HG03457 (cell line): ENCODE results near the gene YES1.
"Not testable (repeated sequence)": the region's sequence is repeated elsewhere in the genome, so short reads cannot be mapped to it uniquely, and the experiment has no call there.

Source experiments
- ATAC-seq: cut with Tn5 transposase; IDR thresholded peaks from one replicate; pipeline ENCODE4 v1.9.1; 2021; ENCODE audit warnings: moderate number of reproducible peaks; ENCODE audit not compliant: unreplicated experiment

YES1 gene

GRCh38 chr18:785242-785641 is 26.8 kb downstream of the YES1 start:
- no peak for ATAC-seq

GRCh38 chr18:784470-785172 is 27.4 kb downstream of the YES1 start:
- ATAC-seq, result no peak

- no peak for ATAC-seq
Observed at GRCh38 chr18:778194-778927, 33.7 kb downstream of the YES1 start.

DNA sequence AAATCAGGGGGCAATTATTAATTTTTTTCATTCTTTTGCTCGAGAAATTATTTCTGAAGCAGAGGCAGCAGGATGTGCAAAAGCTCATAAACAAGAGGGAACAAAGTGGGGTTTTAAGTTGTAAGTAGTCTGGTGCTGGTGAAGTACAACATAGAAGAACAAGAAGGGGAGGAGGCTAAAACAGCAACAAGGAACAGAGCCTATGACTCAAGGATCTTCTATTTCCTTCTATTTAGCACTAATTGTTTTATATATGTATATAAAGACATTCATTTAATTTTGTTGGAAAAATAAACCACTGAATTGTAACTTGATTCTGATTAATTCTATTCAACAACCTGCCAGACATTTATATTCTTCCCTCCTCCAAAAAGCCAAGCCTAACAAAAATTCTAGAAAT is 35.0 kb downstream of the YES1 start:
- ATAC-seq, result no peak

DNA sequence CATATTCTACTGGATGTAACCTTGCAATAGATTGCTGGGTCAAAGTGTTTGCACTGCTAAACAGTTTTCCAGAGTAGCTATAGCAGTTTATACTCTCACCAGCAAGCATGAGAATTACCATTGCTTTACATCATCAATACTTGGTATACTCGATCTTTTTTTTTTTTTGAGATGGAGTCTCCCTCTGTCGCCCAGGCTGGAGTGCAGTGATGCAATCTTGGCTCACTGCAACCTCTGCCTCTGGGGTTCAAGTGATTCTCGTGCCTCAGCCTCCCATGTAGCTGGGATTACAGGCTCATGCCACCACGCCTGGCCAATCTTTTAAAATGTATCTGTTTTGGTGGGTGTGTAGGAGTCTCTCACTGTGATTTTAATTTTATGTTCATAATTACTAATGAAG is 36.0 kb downstream of the YES1 start:
- not testable (repeated sequence) for ATAC-seq

DNA sequence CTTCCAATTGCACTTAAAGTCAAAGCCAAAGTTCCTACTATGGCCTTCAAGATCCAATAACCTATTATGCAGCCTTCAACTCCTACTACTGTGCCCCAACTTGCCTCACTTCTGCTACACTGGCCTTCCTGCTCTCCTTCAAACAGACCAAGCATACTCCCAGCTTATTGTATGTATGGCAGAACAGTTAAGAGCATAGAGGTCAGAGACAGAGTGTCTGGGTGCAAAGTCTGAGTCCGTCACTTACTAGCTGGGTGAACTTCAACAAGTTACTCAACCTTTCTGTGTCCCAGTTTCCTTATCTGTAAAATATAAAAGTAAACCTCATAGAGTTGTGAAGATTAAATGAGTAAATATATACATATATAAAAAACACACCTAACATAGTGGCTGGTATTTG is 37.2 kb downstream of the YES1 start:
- ATAC-seq, result no peak

- ATAC-seq, result no peak
Observed at GRCh38 chr18:773980-774624, 37.9 kb downstream of the YES1 start.

GRCh38 chr18:770583-770961 is 41.5 kb downstream of the YES1 start:
- ATAC-seq, result no peak

- no peak for ATAC-seq
Observed at GRCh38 chr18:767961-768360, 44.1 kb downstream of the YES1 start.

DNA sequence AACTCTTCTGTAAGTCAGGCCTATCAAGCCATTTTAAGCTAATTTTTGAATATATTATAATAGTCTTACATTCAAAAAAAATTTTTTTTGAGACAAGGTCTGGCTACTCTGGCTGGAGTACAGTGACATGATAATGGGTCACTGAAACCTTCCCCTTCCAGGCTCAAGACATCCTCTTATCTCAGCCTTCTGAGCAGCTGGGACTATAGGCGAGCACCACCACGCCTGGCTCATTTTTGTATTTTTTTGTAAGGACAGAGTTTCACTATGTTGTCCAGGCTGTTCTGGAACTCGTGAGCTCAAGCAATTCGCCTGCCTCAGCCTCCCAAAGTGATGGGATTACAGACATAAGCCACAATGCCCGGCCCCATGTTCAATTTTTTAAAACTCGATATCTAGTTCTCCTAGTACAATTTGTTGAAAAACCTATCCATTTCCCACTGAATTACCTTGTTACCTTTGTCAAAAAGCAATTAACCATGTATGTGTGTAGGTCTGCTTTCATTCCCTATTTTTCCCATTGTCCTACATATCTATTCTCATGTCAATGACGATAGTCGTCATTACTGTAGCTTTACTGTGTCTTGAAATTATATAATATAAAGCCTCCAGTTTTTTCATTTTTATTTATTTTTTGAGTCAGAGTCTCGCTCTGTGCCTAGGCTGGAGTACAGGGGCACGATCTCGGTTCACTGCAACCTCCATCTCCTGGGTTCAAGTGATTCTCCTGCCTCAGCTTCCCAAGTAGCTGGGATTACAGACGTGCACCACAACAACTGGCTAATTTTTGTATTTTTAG is 44.8 kb downstream of the YES1 start:
- ATAC-seq, result no peak

- no peak for ATAC-seq
Observed at GRCh38 chr18:766550-766860, 45.5 kb downstream of the YES1 start.

- no peak for ATAC-seq
Observed at GRCh38 chr18:765764-766549, 46.1 kb downstream of the YES1 start.

DNA sequence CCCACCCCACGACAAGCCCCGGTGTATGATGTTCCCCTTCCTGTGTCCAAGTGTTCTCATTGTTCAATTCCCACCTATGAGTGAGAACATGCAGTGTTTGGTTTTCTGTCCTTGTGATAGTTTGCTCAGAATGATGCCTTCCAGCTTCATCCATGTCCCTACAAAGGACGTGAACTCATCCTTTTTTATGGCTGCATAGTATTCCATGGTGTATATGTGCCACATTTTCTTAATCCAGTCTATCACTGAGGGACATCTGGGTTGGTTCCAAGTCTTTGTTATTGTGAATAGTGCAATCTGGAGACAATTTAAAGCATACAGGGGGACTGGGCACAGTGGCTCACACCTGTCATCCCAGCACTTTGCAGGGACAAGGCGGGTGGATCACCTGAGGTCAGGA is 52.2 kb downstream of the YES1 start:
- ATAC-seq, result not testable (repeated sequence)

- no peak for ATAC-seq
Observed at GRCh38 chr18:755506-755905, 56.5 kb downstream of the YES1 start.

DNA sequence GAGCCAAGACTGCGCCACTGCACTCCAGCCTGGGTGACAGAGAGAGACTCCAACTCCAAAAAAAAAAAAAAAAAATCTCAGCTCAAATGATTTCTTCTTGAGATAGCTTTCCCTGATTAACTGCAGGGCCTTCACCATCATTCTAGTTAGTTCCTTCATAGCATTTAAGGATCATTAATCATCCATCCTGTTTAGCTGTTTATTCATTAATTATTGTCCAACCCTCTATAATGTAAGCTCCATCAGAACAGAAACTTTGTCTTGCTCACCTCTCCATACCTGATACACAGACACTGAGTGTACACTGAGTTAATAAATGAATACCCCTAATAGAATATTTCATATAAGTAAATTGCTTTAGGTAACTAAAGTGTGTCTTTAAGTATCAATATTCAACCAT is 57.4 kb downstream of the YES1 start:
- no peak for ATAC-seq

DNA sequence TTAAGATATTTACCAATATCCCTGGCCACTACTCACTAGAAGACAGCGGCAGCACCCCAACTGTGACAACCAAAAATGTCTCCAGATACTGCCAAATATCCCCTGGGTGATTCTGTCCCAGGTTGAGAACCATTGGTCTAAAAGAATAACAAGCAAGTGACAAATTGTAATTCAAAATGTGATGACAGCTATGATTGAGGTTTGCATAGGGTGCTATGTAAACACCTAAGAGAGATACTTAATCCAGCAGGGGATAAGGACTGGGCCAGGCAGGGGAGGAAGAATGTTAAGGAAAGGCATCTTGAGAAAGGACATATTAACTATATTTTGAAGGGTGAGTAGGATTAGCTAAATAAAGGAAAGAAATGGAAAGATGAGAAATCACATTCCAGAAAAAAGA is 61.6 kb downstream of the YES1 start:
- ATAC-seq, result no peak

GRCh38 chr18:744832-745597 is 67.0 kb downstream of the YES1 start:
- ATAC-seq, result no peak

- peak; percentile 82 for ATAC-seq
Observed at GRCh38 chr18:741931-742512, 70.0 kb downstream of the YES1 start.

GRCh38 chr18:732371-732770 is 79.7 kb downstream of the YES1 start:
- ATAC-seq, result no peak

DNA sequence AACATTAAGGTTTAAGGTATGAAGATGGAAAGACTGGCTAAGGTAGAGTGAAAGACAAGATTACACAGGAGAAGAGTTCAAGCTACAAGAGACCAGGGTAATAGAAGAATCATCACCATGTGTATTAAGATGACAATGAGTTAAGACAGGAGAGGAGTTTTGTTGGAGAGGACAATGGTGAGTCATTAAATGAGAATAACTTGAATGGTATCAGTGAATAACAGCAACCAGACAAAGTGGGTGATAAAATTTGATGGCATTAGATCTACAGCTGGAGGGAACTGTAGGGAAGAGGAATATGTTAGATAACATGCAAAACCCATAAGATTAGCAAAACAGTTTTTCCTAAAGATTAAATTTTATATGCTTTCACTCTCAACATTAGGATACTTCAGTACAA is 80.9 kb downstream of the YES1 start:
- no peak for ATAC-seq
